NCI-H128 (cell line): ENCODE measurements around the gene ATP2A1.
A peak's percentile ranks its signal among the peaks of the same experiment; 100 is the strongest.

Source experiments
- DNase-seq: peaks from one replicate; lab custom pipeline; 2025; ENCODE audit not compliant: unreplicated experiment; lab: John Stamatoyannopoulos, UW

Gene ATP2A1

GRCh38 chr16:28878083-28878926 is at the start of gene ATP2A1:
ATP2A1 (plus strand) TSS chr16:28878488; CDS start chr16:28878672, 184 bp downstream.
- no peak for DNase-seq

- no peak for DNase-seq
Observed at GRCh38 chr16:28829747-28830146, 48.5 kb upstream of the ATP2A1 start.

- no peak for DNase-seq
Observed at GRCh38 chr16:28830531-28830930, 47.8 kb upstream of the ATP2A1 start.

- no peak for DNase-seq
Observed at GRCh38 chr16:28834349-28834748, 43.9 kb upstream of the ATP2A1 start.

GRCh38 chr16:28834873-28835863 is 43.1 kb upstream of the ATP2A1 start:
- DNase-seq = no peak

- DNase-seq = no peak
Observed at GRCh38 chr16:28835864-28836760, 42.2 kb upstream of the ATP2A1 start.

DNA sequence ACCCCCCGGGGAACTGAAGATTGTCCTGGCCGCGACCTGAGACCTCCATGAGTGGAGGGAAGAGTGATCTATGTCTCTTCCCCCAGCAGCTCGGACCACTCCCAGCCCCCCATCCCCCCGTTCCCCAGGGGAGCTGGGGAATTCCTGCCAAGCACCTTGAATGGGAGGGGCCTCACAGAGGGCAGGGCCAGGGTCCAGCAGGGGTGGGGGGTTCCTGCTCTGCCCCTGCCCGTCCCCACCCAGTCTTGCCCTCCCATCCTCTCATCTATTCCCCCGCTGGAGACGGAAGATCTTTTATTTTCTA is 41.6 kb upstream of the ATP2A1 start:
- no peak for DNase-seq

DNA sequence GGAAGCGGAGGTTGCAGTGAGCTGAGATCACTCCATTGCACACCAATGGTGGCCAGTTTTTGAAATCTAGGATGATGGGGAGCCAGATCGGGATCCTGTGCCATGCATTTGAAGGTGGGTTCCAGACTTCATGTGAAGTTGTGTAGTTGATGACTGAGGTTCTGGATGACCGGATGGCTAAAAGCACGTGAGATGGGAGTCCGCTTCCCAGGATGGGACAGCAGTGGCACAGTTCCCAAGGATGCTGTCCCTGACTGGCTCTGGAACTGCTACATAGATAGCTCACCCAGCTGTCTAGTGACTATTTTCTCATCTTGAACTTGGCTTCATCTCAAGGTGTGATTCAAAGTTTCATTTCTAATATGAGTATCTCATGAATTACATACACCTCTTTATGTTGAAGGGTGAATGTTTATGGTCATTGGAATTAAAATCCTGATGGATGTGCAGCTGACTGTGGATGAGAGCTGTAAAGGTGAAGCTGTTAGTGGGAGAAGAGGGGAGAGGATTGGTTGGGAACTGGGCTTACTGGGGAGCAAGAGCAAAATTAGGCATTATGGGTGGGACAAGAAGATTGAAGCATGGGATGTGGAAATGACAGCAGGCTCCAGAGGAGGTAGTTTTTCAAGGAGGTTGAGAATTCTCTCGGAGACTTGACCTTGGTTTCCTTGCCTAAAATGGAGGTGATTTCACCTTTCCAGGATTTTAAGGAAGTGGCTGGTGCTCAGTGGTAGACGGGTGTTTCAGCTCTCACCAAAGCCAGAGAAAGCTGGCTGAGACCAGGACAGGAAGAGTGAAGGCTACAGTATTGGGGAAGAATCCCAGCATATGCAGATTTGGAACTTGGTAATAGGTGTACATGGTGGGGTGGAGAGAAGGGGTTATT is 40.4 kb upstream of the ATP2A1 start:
- no peak for DNase-seq

DNA sequence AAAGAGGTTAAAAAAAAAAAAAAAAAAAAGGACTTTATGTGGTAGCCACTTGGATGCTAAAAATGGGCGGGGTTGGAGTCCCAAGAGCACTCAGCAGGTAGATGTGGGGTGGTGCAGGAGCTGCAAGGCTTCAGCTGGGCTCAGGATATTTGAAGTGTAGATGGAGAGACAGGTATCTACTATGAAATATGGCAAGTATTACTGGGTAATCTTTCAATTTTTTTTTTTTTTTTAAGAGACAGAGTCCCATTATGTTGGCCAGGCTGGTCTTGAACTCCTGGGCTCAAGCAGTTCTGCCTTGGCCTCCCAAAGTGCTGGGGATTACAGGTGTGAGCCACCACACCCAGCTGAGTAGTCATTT is 39.8 kb upstream of the ATP2A1 start:
- no peak for DNase-seq

DNA sequence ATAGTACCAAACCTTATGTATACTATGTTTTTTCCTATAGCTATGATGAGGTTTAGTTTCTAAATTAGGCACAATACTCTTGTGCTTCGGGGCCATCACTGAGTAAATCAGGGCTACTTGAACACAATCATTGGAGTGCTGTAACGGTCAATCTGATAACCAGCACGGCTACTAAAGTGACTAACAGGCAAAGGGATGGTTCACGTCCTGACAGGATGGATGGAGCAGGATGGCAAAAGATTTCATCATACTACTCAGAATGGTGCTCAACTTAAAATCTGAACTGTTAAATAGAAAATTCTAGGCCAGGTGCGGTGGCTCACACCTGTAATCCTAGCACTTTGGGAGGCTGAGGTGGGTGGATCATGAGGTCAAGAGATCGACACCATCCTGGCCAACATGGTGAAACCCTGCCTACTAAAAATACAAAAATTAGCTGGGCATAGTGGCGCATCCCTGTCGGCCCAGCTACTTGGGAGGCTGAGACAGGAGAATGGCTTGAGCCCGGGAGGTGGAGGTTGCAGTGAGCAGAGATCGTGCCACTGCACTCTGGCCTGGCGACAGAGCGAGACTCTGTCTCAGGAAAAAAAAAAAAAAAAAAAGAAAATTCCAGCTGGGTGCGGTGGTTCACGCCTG is 39.2 kb upstream of the ATP2A1 start:
- no peak for DNase-seq

- no peak for DNase-seq
Observed at GRCh38 chr16:28839899-28840298, 38.4 kb upstream of the ATP2A1 start.

- DNase-seq = no peak
Observed at GRCh38 chr16:28842696-28843095, 35.6 kb upstream of the ATP2A1 start.

DNA sequence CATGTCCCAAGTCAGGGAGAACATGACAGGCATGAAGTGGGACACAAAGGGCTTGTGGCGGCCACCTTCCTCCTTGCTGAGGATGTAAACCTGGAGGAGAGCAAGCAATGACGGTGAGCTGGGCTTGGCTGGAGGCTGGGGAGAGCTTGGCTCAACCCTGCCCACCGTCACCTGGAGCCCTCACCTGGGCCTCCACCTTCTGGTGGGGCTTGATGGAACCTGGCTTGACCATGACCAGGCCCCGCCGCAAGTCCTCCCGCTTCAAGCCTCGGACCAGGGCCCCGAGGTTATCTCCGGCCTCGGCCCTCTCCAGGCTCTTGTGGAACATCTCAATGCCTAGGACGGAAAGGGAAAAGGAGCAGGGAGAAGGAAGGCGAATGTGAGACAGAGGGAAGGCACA is 34.5 kb upstream of the ATP2A1 start:
- no peak for DNase-seq

DNA sequence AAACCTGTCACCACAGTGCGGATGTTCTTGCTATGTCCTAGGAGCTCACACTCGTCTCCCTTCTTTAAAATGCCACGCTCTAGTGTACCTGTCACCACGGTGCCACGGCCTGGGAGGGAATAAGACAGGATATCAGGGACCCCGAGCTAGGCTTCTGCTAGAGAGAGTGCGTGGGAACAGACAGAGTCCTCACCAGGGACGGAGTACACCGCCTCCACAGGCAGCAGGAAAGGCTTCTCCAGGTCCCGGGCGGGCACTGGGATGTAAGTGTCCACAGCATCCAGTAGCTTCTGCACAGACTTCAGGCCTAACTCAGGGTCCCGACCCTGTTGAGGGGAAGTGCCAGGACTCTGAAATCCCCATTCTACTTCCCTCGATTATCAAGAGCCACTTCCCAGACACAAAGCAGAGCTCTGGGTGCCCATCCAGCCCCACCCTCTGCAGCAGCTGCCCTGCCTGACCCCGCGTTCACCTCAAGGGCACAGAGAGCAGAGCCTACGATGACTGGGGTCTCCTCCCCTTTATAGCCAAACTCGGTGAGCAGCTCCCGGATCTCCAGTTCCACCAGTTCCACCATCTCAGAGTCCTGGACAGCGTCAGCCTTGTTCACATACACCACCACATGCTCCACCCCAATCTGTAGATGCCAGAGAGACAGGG is 33.9 kb upstream of the ATP2A1 start:
- DNase-seq = no peak

GRCh38 chr16:28845293-28845692 is 33.0 kb upstream of the ATP2A1 start:
- DNase-seq = no peak

- DNase-seq = no peak
Observed at GRCh38 chr16:28845761-28846079, 32.6 kb upstream of the ATP2A1 start.

DNA sequence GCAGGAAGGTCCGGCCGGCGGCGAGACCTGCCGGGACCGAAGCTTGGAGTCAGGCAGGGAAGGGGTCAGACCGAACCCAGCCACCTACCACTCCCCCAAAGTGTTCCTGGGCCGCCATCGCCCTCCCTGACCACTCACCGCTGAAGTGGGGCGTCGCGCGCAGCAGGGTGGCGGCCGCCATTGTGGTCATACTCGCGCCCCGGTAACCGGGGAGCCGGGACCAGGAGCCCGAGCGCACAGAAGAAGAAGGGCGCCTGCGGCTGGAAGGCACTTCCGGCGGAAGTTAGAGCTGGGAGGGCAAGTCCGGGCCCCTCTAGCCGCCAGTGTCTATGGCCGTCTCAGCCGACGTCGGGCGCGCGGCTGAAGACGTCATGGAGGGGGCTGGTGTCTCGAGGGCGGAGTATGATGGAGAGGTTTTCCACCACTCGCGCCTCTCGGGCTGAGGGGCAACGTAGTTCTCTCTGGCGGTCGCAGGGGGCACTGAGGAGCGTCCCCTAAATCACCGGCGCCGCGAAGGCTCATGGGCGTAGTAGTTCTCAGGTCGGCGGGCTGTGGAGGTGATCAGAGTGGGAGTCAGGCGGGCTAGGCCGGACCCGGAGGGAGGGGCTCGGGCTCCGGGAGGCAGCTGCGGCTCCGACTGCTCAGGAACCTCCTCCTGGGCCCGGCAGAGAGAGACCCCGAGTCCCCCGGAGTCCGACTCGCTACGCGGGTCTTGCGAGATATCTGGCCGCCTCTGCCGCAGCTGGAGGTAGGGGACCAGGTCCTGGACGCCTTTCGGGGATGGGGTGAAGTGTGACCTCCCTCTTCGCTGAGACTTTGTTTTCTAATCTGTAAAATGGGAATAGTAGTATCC is 32.0 kb upstream of the ATP2A1 start, which contains the start of gene TUFM:
Gene TUFM, minus strand, starts transcription at position 269 of the 853 bp plus-strand sequence. Its CDS starts 79 bp downstream, at position 190.
- DNase-seq = peak; percentile 88

GRCh38 chr16:28846933-28847273 is 31.4 kb upstream of the ATP2A1 start:
- DNase-seq = no peak
